SK-N-SH (cell line): ENCODE results near the gene TVP23C. TPM values are rescaled to one million over a fixed set of nuclear protein-coding genes. Genes with fewer than 3 reads are reported as not detected.

Source experiments
- CTCF ChIA-PET: fragments of 300-600, 350-600 bp; formaldehyde crosslinking; extraction: SDS; loops from one replicate; lab custom pipeline; 2021; lab: Yijun Ruan, JAX
- POLR2A ChIA-PET: fragments of 350-600 bp; sonication (Branson Sonifier 250); formaldehyde crosslinking; extraction: SDS; loops from one replicate; lab custom pipeline; 2020; ENCODE audit warnings: antibody characterized with exemption, inconsistent platforms; lab: Yijun Ruan, JAX
- DNase-seq: peaks from one replicate; pipeline ENCODE4 v3.0.0; 2012
- H2AFZ ChIP-seq: fragments of 200-600 bp; sonication (generic); 2 replicates; pipeline ENCODE4 v1.8.1; 2016; ENCODE audit warnings: antibody characterized with exemption, mild to moderate bottlenecking, low read depth
- H3F3A ChIP-seq: fragments of 200-600 bp; sonication (generic); replicated peaks from 2 replicates; pipeline ENCODE3; 2016; ENCODE audit warnings: antibody characterized with exemption, mild to moderate bottlenecking; ENCODE audit not compliant: insufficient read depth
- H3K27ac ChIP-seq, 2 experiments: fragments of 200-500 bp in 1 of 2; fragments of 200-600 bp in 1 of 2; sonication (Bioruptor generic) in 1 of 2; sonication (generic), shearing (Covaris generic) in 1 of 2; 2 replicates each; pipeline versions ENCODE4 v1.5.1 to v1.6.1; 2014 to 2016; ENCODE audit warnings: low read depth in 2 of 2, inconsistent platforms in 1 of 2, low read length in 1 of 2, mild to moderate bottlenecking in 1 of 2, mixed read lengths in 1 of 2
- H3K27me3 ChIP-seq: fragments of 200-600 bp; sonication (generic), shearing (Covaris generic); 2 replicates; pipeline ENCODE4 v1.6.1; 2016; ENCODE audit warnings: mixed run types; ENCODE audit not compliant: insufficient read depth
- H3K36me3 ChIP-seq, 2 experiments: fragments of 200-500 bp in 1 of 2; fragments of 200-600 bp in 1 of 2; sonication (Bioruptor generic) in 1 of 2; sonication (generic) in 1 of 2; replicated peaks in 1 of 2; 2 replicates each; pipeline versions ENCODE3 to v1.5.1; 2014 to 2016; ENCODE audit warnings: low read length in 1 of 2, mild to moderate bottlenecking in 1 of 2; ENCODE audit not compliant: insufficient read depth in 2 of 2, control insufficient read depth in 1 of 2
- H3K4me1 ChIP-seq, 2 experiments: fragments of 200-500 bp in 1 of 2; fragments of 200-600 bp in 1 of 2; sonication (Bioruptor generic) in 1 of 2; sonication (generic), shearing (Covaris generic) in 1 of 2; 2 replicates each; pipeline versions ENCODE4 v1.5.1 to v1.6.1; 2014 to 2016; ENCODE audit warnings: low read depth in 1 of 2, low read length in 1 of 2, mixed run types in 1 of 2; ENCODE audit not compliant: insufficient read depth in 2 of 2, control insufficient read depth in 1 of 2
- H3K4me2 ChIP-seq: fragments of 200-600 bp; sonication (generic), shearing (Covaris generic); 2 replicates; pipeline ENCODE4 v1.6.1; 2017; ENCODE audit warnings: mixed run types
- H3K4me3 ChIP-seq, 2 experiments: fragments of 200-500 bp in 1 of 2; fragments of 200-600 bp in 1 of 2; sonication (Bioruptor generic) in 1 of 2; sonication (generic), shearing (Covaris generic) in 1 of 2; 2 replicates each; pipeline versions ENCODE4 v1.5.1 to v1.8.1; 2014 to 2016; ENCODE audit warnings: low read depth in 2 of 2, inconsistent platforms in 1 of 2, low read length in 1 of 2, mild to moderate bottlenecking in 1 of 2, mixed read lengths in 1 of 2, moderate library complexity in 1 of 2
- H3K79me2 ChIP-seq: fragments of 200-600 bp; sonication (generic); 2 replicates; pipeline ENCODE4 v1.8.1; 2017; ENCODE audit warnings: mild to moderate bottlenecking; ENCODE audit not compliant: insufficient read depth
- H3K9ac ChIP-seq: fragments of 200-600 bp; sonication (generic); 2 replicates; pipeline ENCODE4 v1.6.1; 2017; ENCODE audit warnings: mixed run types
- H3K9me2 ChIP-seq: fragments of 200-600 bp; sonication (generic); 2 replicates; pipeline ENCODE4 v1.6.1; 2017; ENCODE audit warnings: mixed run types
- H3K9me3 ChIP-seq: fragments of 200-600 bp; sonication (generic); 2 replicates; pipeline ENCODE4 v1.6.1; 2017; ENCODE audit warnings: mixed run types, mild to moderate bottlenecking, moderate library complexity
- H4K20me1 ChIP-seq: fragments of 200-600 bp; sonication (generic); 2 replicates; pipeline ENCODE4 v1.6.1; 2017; ENCODE audit warnings: mild to moderate bottlenecking, mixed run types; ENCODE audit not compliant: insufficient read depth
- CHD2 ChIP-seq: fragments of 150-350 bp; IDR thresholded peaks from 2 replicates; pipeline ENCODE4 v1.6.1; 2018; ENCODE audit warnings: low read length; ENCODE audit not compliant: partially characterized antibody
- CTCF ChIP-seq: fragments of 200-600 bp; sonication (generic); IDR thresholded peaks from 2 replicates; pipeline ENCODE4 v1.6.1; 2017; ENCODE audit warnings: antibody characterized with exemption, mild to moderate bottlenecking, moderate library complexity
- EP300 ChIP-seq, 2 experiments: IDR thresholded peaks; 2 replicates each; pipeline versions ENCODE4 v1.4.0 to v1.6.1; 2012; ENCODE audit warnings: borderline replicate concordance in 1 of 2, low read depth in 1 of 2, low read length in 1 of 2
- EZH2phosphoT487 ChIP-seq: fragments of 200-600 bp; sonication (generic); IDR thresholded peaks from 2 replicates; pipeline ENCODE4 v1.6.1; 2017; ENCODE audit warnings: low read depth, mixed run types, mild to moderate bottlenecking, antibody characterized with exemption, moderate library complexity, borderline replicate concordance
- FOSL2 ChIP-seq: IDR thresholded peaks from 2 replicates; pipeline ENCODE4 v1.4.0; 2012; ENCODE audit warnings: low read depth, mild to moderate bottlenecking, moderate library complexity, borderline replicate concordance
- FOXM1 ChIP-seq: IDR thresholded peaks from 2 replicates; pipeline ENCODE4 v1.4.0; 2012; ENCODE audit warnings: low read depth, mild to moderate bottlenecking
- GABPA ChIP-seq: IDR thresholded peaks from 2 replicates; pipeline ENCODE4 v1.4.0; 2012; ENCODE audit warnings: low read depth, mild to moderate bottlenecking
- NFIC ChIP-seq: IDR thresholded peaks from 2 replicates; pipeline ENCODE4 v1.4.0; 2012; ENCODE audit warnings: borderline replicate concordance
- NRF1 ChIP-seq: IDR thresholded peaks from 2 replicates; pipeline ENCODE4 v1.6.1; 2012; ENCODE audit warnings: low read depth, mild to moderate bottlenecking, low read length
- PBX3 ChIP-seq: IDR thresholded peaks from 2 replicates; pipeline ENCODE4; 2012
- REST ChIP-seq: IDR thresholded peaks from 2 replicates; pipeline ENCODE4 v1.6.1; 2012; ENCODE audit warnings: mild to moderate bottlenecking, low read depth, low read length, moderate library complexity
- SMC3 ChIP-seq: IDR thresholded peaks from 2 replicates; pipeline ENCODE4 v1.6.1; 2012; ENCODE audit warnings: low read depth, low read length, improper control_type of control experiment
- TAF1 ChIP-seq: IDR thresholded peaks from 2 replicates; pipeline ENCODE4 v1.6.1; 2012; ENCODE audit warnings: low read depth, mild to moderate bottlenecking, low read length, moderate library complexity, borderline replicate concordance
- USF2 ChIP-seq: fragments of 150-350 bp; IDR thresholded peaks from 2 replicates; pipeline ENCODE4 v1.6.1; 2017; ENCODE audit warnings: antibody characterized with exemption, low read length, low read depth, borderline replicate concordance
- ZBTB33 ChIP-seq: IDR thresholded peaks from 2 replicates; pipeline ENCODE4 v1.4.0; 2012; ENCODE audit warnings: low read depth, borderline replicate concordance
- WGBS: methylation state at CpG from one replicate; pipeline ENCODE4 v1.1.6; 2017; ENCODE audit warnings: low lambda C conversion rate; 5-methylcytosine and 5-hydroxymethylcytosine counted together
- polyA plus RNA-seq, 3 experiments: library from polyadenylated mRNA; depleted of rRNA; stranded (reverse); fragments of >200 nt; gene quantifications; 2 replicates each; pipeline ENCODE4 v1.2.3, GENCODE V29; 2012

Gene TVP23C
- polyA plus RNA-seq, 1 of the 3 experiments (the other 2 are of a cell fraction), result 4.7 TPM

DNA sequence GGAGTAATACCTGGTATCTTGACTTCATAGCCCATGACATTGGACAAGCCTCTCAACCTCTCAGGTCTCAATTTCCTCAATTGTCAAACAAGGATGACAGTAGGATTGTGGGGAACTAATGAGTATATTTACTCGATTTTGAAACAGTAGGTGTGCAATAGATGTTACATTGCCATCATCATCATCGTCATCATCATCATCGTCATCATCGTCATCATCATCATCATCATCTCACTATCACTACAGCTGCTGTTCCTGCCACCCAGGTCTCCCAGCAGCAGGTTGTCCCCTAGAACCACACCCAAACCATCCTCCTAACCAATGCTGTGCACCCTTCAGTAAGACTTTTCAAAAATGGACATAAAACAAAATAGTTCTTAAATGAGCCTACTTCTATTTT lies 71.1 kb downstream of the TVP23C start:
- Histone ChIP-seq H3K36me3 (peaks cover 4 to 8% of the 10 kb centered on the region in 2 experiments), H3K79me2 (no peaks in the 10 kb centered on the region), H3K4me2 (no peak overlapping the region), H3K9me2 (no peaks in the 10 kb centered on the region), H3K4me1 (peaks cover 0 to 11% of the 10 kb centered on the region in 2 experiments; a peak in 2 of 4 replicates), H4K20me1 (no peaks in the 10 kb centered on the region), H3K9ac (no peak overlapping the region), H2AFZ (no peak overlapping the region), H3K27ac (no peak overlapping the region), H3K9me3 (no peaks in the 10 kb centered on the region), H3K27me3 (no peaks in the 10 kb centered on the region), H3F3A (peaks cover 14% of the 10 kb centered on the region), H3K4me3 (no peak overlapping the region)
- 97% methylated on average over 4 of the region's 4 CpGs for WGBS
- ChIA-PET POLR2A (no interaction called here), CTCF (interaction anchor here (1.0 to 20.1 kb wide), 4 partner anchors 8 to 230 kb away, joined by 3 to 359 read pairs (median 8); partner anchors contain the start of gene PMP22)
- TF ChIP-seq SMC3, result no peak
- TF ChIP-seq FOSL2, result no peak
- DNase-seq, result no peak

GRCh38 chr17:15490634-15491261 lies 72.5 kb downstream of the TVP23C start:
- H3K9me2 ChIP-seq, result no peaks in the 10 kb centered on the region
- no peak for DNase-seq
- no peak overlapping the region for H3K4me3 ChIP-seq
- ChIA-PET POLR2A (no interaction called here), CTCF (interaction anchor here (1.7 to 2.9 kb wide), 2 partner anchors 12 to 233 kb away, joined by 4 to 16 read pairs; no protein-coding TSS in a partner anchor)
- H3K4me1 ChIP-seq, result peaks cover 0 to 11% of the 10 kb centered on the region in 2 experiments; a peak in 2 of 4 replicates
- H3K27ac ChIP-seq, result peak overlapping the region in 1 of 2 experiments; percentile 55; a peak in 2 of 4 replicates
- H3F3A ChIP-seq, result peaks cover 14% of the 10 kb centered on the region
- no peaks in the 10 kb centered on the region for H3K27me3 ChIP-seq
- peak overlapping the region; percentile 15; the same call in 1 of the 2 replicates for H3K9ac ChIP-seq
- no peaks in the 10 kb centered on the region for H3K79me2 ChIP-seq
- no peaks in the 10 kb centered on the region for H3K9me3 ChIP-seq
- no peaks in the 10 kb centered on the region for H3K36me3 ChIP-seq
- H2AFZ ChIP-seq, result peak overlapping the region; percentile 20; the same call in 1 of the 2 replicates
- no peaks in the 10 kb centered on the region for H4K20me1 ChIP-seq
- WGBS, result 59% methylated on average over 11 of the region's 11 CpGs
- 0 out of 2 replicates have a peak overlapping the region, but pooled peaks have one; percentile 0 for H3K4me2 ChIP-seq
- no peak for TF ChIP-seq EP300 (IDR thresholded peaks at IDR 0.05; ENCODE audit: borderline replicate concordance in 1 of 2, low read depth in 1 of 2, low read length in 1 of 2)
- no peak for TF ChIP-seq CHD2
- TF ChIP-seq REST, result no peak
- 0 out of 2 replicates have a peak, but pooled peaks have one; percentile 13 for TF ChIP-seq PBX3
- no peak for TF ChIP-seq CTCF
- no peak for TF ChIP-seq TAF1
- TF ChIP-seq FOXM1, result no peak
- peak; percentile 8; the same call in 1 of the 2 replicates for TF ChIP-seq NFIC
- TF ChIP-seq NRF1, result no peak
- TF ChIP-seq USF2, result no peak
- no peak for TF ChIP-seq ZBTB33
- TF ChIP-seq EZH2phosphoT487, result no peak
- TF ChIP-seq GABPA, result no peak; the same call in 1 of the 2 replicates
- no peak for TF ChIP-seq FOSL2
